Measurements from ENCODE around the gene ABCD4. TPM values are rescaled to one million over a fixed set of nuclear protein-coding genes. Genes with fewer than 3 reads are reported as not detected.
A peak's percentile ranks its signal among the peaks of the same experiment; 100 is the strongest.

Gene ABCD4
- total RNA-seq, 1 donor from 2014 or later: 58.6 TPM

GRCh38 chr14:74257078-74257940, 45.4 kb downstream of the ABCD4 start:
- Mint-ChIP-seq H3K36me3 (ENCODE audit: unreplicated experiment) (no peaks in the 10 kb centered on the region), H3K4me3 (ENCODE audit: unreplicated experiment) (peak overlapping the region; percentile 77), H3K27me3 (ENCODE audit: unreplicated experiment) (peaks cover 28% of the 10 kb centered on the region), H3K9me3 (ENCODE audit: unreplicated experiment) (no peaks in the 10 kb centered on the region), H3K4me1 (ENCODE audit: unreplicated experiment) (peaks cover 3% of the 10 kb centered on the region), H3K27ac (ENCODE audit: unreplicated experiment) (no peak overlapping the region)
- DNase-seq (ENCODE audit: extremely low spot score, unreplicated experiment): no peak
- TF ChIP-seq CTCF (IDR thresholded peaks at IDR 0.05): peak; percentile 95

GRCh38 chr14:74255281-74255680, 47.5 kb downstream of the ABCD4 start:
- H3K9me3 Mint-ChIP-seq (ENCODE audit: unreplicated experiment): no peaks in the 10 kb centered on the region
- DNase-seq (ENCODE audit: extremely low spot score, unreplicated experiment): no peak
- H3K27ac Mint-ChIP-seq (ENCODE audit: unreplicated experiment): no peak overlapping the region
- H3K4me1 Mint-ChIP-seq (ENCODE audit: unreplicated experiment): peaks cover 9% of the 10 kb centered on the region
- peaks cover 37% of the 10 kb centered on the region for H3K27me3 Mint-ChIP-seq (ENCODE audit: unreplicated experiment)
- no peak overlapping the region for H3K4me3 Mint-ChIP-seq (ENCODE audit: unreplicated experiment)
- TF ChIP-seq CTCF (IDR thresholded peaks at IDR 0.05): no peak
- H3K36me3 Mint-ChIP-seq (ENCODE audit: unreplicated experiment): no peaks in the 10 kb centered on the region

GRCh38 chr14:74249433-74250375, 53.0 kb downstream of the ABCD4 start:
- Mint-ChIP-seq H3K4me1 (ENCODE audit: unreplicated experiment) (peaks cover 6% of the 10 kb centered on the region), H3K27ac (ENCODE audit: unreplicated experiment) (no peak overlapping the region), H3K27me3 (ENCODE audit: unreplicated experiment) (peaks cover 66% of the 10 kb centered on the region), H3K4me3 (ENCODE audit: unreplicated experiment) (no peak overlapping the region), H3K36me3 (ENCODE audit: unreplicated experiment) (no peaks in the 10 kb centered on the region), H3K9me3 (ENCODE audit: unreplicated experiment) (no peaks in the 10 kb centered on the region)
- TF ChIP-seq CTCF (IDR thresholded peaks at IDR 0.05): no peak
- DNase-seq (ENCODE audit: extremely low spot score, unreplicated experiment): no peak

- H3K27ac Mint-ChIP-seq (ENCODE audit: unreplicated experiment): no peak overlapping the region
- H3K36me3 Mint-ChIP-seq (ENCODE audit: unreplicated experiment): no peaks in the 10 kb centered on the region
- H3K4me1 Mint-ChIP-seq (ENCODE audit: unreplicated experiment): peaks cover 6% of the 10 kb centered on the region
- no peak for DNase-seq (ENCODE audit: extremely low spot score, unreplicated experiment)
- H3K9me3 Mint-ChIP-seq (ENCODE audit: unreplicated experiment): no peaks in the 10 kb centered on the region
- TF ChIP-seq CTCF (IDR thresholded peaks at IDR 0.05): no peak
- H3K27me3 Mint-ChIP-seq (ENCODE audit: unreplicated experiment): peaks cover 76% of the 10 kb centered on the region
- H3K4me3 Mint-ChIP-seq (ENCODE audit: unreplicated experiment): no peak overlapping the region
These were observed 54.7 kb downstream of the ABCD4 start for GRCh38 chr14:74248017-74248416.

GRCh38 chr14:74246542-74246941, 56.2 kb downstream of the ABCD4 start:
- no peaks in the 10 kb centered on the region for H3K9me3 Mint-ChIP-seq (ENCODE audit: unreplicated experiment)
- no peak for TF ChIP-seq CTCF (IDR thresholded peaks at IDR 0.05)
- H3K4me3 Mint-ChIP-seq (ENCODE audit: unreplicated experiment): no peak overlapping the region
- H3K27ac Mint-ChIP-seq (ENCODE audit: unreplicated experiment): no peak overlapping the region
- peaks cover 7% of the 10 kb centered on the region for H3K4me1 Mint-ChIP-seq (ENCODE audit: unreplicated experiment)
- peaks cover 85% of the 10 kb centered on the region for H3K27me3 Mint-ChIP-seq (ENCODE audit: unreplicated experiment)
- no peaks in the 10 kb centered on the region for H3K36me3 Mint-ChIP-seq (ENCODE audit: unreplicated experiment)
- DNase-seq (ENCODE audit: extremely low spot score, unreplicated experiment): no peak
